ENCODE measurements around the gene TLR2.

DNA sequence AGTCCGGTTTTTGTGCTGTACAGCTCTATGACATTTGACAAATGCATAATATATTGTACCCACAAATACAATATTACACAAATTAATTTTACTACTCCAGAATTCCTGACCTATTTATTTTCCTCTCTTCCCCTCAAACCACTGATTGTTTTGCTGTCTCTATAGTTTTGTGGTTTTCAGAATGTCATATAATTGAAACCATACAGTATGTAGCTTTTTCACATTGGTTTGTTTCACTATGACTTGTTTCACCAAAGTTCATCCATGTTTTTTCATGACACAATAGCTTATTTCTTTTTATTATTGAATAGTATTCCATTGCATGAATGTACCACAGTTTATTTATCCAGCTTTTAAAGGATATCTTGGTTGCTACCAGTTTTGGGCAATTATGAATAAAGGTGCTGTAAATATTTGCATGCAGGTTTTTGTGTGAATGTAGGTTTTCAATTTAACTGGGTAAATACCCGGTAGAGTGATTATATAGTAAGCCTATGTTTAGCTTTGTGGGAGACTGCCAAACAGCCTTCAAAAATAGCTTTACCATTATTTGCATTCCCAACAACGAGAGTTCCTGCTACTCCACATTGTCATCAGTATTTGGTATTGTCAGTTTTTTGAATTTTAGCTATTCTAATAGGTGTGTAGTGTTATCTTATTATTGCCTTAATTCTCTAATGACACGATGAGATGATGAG lies 49.8 kb downstream of the TLR2 start:
- TF ChIP-seq CTCF (IDR thresholded peaks at IDR 0.05): no peak
- TF ChIP-seq POLR2A (IDR thresholded peaks at IDR 0.05): no peak
